GM10248 (cell line): ENCODE measurements around the gene TAF1.
"Not testable (repeated sequence)": the region's sequence is repeated elsewhere in the genome, so short reads cannot be mapped to it uniquely, and the experiment has no call there.

Experiments used
- CTCF ChIA-PET: fragments of 300-600 bp; sonication (Branson Sonifier 250); formaldehyde crosslinking; extraction: SDS; loops from one replicate; lab custom pipeline; 2021; ENCODE audit warnings: antibody characterized with exemption; lab: Yijun Ruan, JAX
- POLR2A ChIA-PET: fragments of 350-650 bp; sonication (Branson Sonifier 250); formaldehyde crosslinking; extraction: SDS; loops from one replicate; lab custom pipeline; 2020; ENCODE audit warnings: antibody characterized with exemption; lab: Yijun Ruan, JAX
- DNase-seq: peaks from one replicate; pipeline ENCODE4 v3.0.0; 2012; ENCODE audit errors: extremely low spot score
- TF ChIP-seq, protein P1 (sequence below): IDR thresholded peaks from 2 replicates; pipeline ENCODE4 v1.5.1; 2012; ENCODE audit warnings: mild to moderate bottlenecking, low read depth; ENCODE audit errors: extremely low read depth, missing control alignments, control extremely low read depth

Gene TAF1

DNA sequence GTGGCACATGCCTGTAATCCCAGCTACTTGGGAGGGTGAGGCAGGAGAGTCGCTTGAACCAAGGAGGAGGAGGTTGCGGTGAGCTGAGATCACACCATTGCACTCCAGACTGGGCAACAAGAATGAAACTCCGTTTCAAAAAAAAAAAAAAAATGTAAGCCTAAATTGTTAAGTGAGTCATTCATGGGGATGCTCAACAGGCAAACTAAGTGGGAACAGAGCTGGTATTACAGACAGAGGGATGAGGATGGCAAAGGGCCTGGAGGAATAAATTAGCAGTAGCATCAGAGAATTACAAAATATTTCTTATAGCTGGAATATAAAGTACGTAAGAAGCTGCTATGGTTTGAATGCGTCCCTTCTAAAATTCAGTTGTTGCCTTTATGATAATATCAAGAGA is 123.4 kb downstream of the TAF1 start:
- no peak for DNase-seq
- ChIA-PET CTCF (no interaction called here), POLR2A (no interaction called here)
- TF ChIP-seq, protein P1, sequence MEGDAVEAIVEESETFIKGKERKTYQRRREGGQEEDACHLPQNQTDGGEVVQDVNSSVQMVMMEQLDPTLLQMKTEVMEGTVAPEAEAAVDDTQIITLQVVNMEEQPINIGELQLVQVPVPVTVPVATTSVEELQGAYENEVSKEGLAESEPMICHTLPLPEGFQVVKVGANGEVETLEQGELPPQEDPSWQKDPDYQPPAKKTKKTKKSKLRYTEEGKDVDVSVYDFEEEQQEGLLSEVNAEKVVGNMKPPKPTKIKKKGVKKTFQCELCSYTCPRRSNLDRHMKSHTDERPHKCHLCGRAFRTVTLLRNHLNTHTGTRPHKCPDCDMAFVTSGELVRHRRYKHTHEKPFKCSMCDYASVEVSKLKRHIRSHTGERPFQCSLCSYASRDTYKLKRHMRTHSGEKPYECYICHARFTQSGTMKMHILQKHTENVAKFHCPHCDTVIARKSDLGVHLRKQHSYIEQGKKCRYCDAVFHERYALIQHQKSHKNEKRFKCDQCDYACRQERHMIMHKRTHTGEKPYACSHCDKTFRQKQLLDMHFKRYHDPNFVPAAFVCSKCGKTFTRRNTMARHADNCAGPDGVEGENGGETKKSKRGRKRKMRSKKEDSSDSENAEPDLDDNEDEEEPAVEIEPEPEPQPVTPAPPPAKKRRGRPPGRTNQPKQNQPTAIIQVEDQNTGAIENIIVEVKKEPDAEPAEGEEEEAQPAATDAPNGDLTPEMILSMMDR: no peak

DNA sequence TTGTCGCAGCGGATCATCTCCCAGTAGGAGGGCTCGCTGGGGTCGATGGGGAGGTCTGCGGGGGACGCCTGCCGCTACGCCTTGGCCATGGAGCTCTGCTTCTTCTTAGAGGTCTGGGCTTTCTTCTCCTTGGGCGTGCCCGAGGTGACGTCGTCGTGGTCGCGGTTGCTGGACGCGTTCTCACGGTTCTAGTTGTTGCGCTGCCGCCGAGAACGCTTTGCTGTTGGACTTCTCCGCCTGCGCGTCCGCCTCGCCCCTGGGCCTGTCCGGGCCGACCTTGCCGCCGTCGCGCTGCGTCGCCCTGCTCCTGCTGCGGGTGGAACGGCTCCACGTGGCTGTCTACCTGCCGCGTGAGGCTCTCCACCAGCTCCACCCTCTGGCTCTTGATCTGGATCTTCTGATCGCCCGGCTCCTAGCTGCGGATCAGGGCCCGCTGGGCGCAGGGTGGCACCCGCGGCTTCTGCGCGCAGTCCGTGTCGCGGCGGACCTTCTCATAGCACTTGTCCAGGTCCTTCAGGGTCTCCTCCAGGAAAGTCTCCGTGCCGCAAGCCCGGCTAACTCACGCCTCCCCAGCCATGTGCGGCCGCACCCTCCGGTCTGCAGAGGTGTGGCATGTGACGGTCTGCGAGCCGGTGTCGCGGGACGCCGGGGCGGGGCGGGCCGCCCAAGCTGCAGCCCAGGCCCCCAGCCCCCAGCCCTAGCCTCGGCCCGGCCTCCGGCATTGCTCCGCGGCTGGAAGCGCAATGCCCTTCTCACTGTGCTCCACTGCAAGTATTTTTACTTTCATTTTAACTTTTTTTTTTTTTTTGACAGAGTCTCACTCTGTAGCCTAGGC is 126.3 kb downstream of the TAF1 start:
- ChIA-PET POLR2A (no interaction called here), CTCF (interaction anchor here (1.5 kb wide), 1 partner anchor 8 kb away, joined by 3 read pairs; no protein-coding TSS in a partner anchor)
- DNase-seq: peak; percentile 47
- TF ChIP-seq, protein P1: no peak

- TF ChIP-seq, protein P1: no peak
- DNase-seq: no peak
- ChIA-PET POLR2A (interaction anchor here (1.6 kb wide), 1 partner anchor 40 kb away, joined by 10 read pairs; the partner anchor contains the start of gene OGT), CTCF (interaction anchor here (1.5 kb wide), 1 partner anchor 9 kb away, joined by 3 read pairs; no protein-coding TSS in a partner anchor)
These were observed 127.0 kb downstream of the TAF1 start for GRCh38 chrX:71493111-71493613.

GRCh38 chrX:71495979-71496378 is 129.8 kb downstream of the TAF1 start:
- POLR2A ChIA-PET, CTCF ChIA-PET, DNase-seq: not testable (repeated sequence)

- TF ChIP-seq, protein P1: no peak
- no peak for DNase-seq
- ChIA-PET POLR2A (no interaction called here), CTCF (no interaction called here)
These were observed 130.3 kb downstream of the TAF1 start for GRCh38 chrX:71496476-71496875.

DNA sequence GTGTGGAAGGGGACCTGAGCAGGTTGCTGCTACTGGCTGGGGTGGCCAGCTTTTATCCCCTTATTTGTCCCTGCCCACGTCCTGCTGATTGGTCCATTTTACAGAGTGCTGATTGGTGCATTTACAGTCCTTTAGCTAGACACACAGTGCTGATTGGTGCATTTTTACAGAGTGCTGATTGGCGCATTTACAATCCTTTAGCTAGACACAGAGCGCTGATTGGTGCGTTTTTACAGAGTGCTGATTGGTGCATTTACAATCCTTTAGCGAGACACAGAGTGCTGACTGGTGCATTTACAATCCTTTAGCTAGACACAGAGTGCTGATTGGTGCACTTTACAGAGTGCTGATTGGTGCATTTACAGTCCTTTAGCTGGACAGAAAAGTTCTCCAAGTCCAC is 135.9 kb downstream of the TAF1 start:
- POLR2A ChIA-PET, DNase-seq: not testable (repeated sequence)
- CTCF ChIA-PET: interaction anchor here (1.0 kb wide), 1 partner anchor 12 kb away, joined by 3 read pairs; no protein-coding TSS in a partner anchor

GRCh38 chrX:71504346-71504745 is 138.2 kb downstream of the TAF1 start:
- POLR2A ChIA-PET: no interaction called here
- DNase-seq: no peak
- CTCF ChIA-PET: no interaction called here
- TF ChIP-seq, protein P1: no peak
